Effector CD4-positive, alpha-beta T cell (primary cell): ENCODE measurements around the gene HERC2.
"Not testable (repeated sequence)": the region's sequence is repeated elsewhere in the genome, so short reads cannot be mapped to it uniquely, and the experiment has no call there.

Experiments used
- DNase-seq: peaks from one replicate; pipeline ENCODE4 v3.0.0-alpha.2; 2020
- total RNA-seq: gene quantifications from one replicate; lab custom pipeline; 2026; lab: John Stamatoyannopoulos, UW

Gene HERC2, protein sequence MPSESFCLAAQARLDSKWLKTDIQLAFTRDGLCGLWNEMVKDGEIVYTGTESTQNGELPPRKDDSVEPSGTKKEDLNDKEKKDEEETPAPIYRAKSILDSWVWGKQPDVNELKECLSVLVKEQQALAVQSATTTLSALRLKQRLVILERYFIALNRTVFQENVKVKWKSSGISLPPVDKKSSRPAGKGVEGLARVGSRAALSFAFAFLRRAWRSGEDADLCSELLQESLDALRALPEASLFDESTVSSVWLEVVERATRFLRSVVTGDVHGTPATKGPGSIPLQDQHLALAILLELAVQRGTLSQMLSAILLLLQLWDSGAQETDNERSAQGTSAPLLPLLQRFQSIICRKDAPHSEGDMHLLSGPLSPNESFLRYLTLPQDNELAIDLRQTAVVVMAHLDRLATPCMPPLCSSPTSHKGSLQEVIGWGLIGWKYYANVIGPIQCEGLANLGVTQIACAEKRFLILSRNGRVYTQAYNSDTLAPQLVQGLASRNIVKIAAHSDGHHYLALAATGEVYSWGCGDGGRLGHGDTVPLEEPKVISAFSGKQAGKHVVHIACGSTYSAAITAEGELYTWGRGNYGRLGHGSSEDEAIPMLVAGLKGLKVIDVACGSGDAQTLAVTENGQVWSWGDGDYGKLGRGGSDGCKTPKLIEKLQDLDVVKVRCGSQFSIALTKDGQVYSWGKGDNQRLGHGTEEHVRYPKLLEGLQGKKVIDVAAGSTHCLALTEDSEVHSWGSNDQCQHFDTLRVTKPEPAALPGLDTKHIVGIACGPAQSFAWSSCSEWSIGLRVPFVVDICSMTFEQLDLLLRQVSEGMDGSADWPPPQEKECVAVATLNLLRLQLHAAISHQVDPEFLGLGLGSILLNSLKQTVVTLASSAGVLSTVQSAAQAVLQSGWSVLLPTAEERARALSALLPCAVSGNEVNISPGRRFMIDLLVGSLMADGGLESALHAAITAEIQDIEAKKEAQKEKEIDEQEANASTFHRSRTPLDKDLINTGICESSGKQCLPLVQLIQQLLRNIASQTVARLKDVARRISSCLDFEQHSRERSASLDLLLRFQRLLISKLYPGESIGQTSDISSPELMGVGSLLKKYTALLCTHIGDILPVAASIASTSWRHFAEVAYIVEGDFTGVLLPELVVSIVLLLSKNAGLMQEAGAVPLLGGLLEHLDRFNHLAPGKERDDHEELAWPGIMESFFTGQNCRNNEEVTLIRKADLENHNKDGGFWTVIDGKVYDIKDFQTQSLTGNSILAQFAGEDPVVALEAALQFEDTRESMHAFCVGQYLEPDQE (N-terminal part only)
- total RNA-seq: 195 reads per million, percentile 92 among the genes with 10 or more reads in this experiment

DNA sequence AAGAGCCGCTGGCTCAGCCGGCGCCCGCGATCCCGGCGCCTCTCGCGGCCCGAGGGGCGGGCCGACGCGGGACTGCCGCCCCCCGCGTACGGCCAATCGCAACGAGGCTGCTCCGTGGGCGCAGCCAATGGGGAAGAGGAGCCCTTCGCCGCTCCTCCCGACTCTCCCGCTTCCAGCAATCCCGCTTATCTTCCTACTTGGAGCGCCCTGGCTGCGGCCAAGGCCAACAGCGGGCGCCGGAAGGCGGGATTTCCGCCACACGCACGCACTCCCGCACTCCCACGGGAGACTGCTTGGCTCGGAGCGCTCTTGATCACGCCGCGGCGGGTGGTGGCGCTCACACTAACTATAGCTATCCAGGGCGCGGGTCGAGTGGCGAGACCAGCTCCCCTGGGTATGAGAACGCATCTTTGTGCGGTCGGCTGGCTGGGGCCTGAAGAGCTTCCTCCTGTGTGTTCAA lies at the start of gene HERC2:
Gene HERC2, minus strand, starts transcription at position 51 of the 460 bp plus-strand sequence. CDS start 746 bp downstream, outside the sequence.
- DNase-seq: not testable (repeated sequence)

DNA sequence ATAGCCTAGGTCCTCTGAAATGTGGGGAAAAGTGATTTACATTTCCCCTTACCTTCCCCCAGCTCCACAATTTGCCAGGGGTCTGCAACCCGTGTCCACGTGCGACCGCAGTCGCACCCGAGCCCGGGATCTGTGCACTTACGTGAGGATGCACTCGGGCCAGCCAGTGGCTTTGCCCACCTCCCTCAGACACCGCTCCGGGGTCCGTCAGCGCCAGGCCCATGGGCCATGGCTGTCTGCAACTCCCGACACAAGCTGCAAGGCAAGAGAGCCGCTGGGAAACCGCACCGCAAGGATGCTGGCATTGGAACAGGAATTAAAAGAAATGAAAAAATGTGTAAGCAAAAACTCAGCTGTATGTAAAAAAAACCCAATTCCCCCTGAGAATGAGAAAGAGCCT lies 43.5 kb upstream of the HERC2 start:
- not testable (repeated sequence) for DNase-seq

DNA sequence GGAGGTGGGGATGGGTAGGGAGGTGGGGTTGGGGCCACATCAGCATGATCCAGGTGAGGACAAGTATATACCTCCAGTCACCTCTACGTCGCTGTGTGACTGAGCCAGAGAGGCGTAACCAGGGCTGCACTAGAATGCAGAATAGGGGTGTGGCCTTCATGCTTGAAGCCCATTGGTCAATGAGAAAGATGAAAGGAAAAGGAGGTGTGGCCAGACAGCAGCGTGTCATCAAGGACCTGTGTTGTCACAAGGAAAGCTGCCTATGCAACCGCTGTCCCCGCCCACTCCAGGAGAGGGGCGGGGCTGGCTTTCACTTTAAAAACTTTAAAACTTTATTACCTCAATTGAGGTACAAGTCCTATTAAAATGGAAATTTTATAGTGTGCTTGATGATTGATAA lies 36.0 kb upstream of the HERC2 start, which contains the start of gene GOLGA6L24:
Gene GOLGA6L24, minus strand, starts transcription at position 101 of the 400 bp plus-strand sequence. Its CDS starts 61 bp downstream, at position 40.
- not testable (repeated sequence) for DNase-seq

DNA sequence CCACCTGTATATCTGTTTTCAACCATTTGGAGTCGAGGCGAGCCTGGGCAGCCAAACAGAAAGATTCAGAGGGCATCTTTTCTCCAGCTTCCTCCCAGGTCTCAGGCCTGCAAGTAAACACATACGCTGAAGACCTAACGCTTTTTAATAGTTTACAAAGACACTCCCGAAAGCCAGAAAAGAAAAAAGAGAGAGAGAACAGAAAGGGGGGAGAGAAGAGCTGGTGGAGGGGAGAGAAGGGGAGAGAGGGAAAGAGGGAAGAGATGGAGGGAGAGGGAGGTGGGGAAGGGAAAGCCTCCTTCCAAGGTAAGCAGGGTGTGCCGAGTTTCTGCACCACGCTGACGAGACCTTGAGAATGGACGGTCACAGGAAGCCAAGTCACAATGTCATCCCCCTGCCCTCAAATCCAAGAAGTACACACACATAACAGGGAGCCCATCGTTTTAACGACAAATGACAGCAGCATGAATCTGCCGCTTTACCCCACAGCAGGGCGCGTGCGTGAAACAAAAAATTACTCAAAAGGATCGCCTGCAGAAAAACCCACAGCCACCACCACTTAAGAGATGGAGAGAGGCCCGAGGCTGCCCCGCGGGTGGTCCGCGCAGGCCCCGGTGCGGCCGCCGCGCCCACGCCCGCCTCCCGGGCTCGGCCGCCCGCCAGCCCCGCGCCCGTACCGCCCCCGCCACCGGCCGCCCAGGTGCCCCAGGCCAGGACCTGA lies 461 bp downstream of the HERC2 start:
- DNase-seq: not testable (repeated sequence)

DNA sequence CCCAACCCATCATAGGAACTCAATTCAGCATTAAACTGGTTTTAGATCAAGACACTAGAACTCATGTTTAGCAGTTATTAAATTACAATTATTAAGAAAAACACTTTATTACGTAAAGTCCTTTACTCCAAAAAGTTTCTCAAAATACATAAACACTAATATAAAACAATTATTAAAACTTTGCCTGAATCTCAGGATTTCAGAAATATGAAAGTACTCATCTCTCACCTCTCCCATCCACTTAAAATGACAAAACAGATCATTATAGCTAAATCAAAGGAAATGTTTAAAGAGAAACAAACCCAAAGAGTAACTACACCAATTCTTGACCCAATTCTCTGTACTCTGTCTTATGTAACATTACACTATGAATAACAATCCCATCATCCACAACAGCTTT lies 2.3 kb downstream of the HERC2 start:
- not testable (repeated sequence) for DNase-seq

DNA sequence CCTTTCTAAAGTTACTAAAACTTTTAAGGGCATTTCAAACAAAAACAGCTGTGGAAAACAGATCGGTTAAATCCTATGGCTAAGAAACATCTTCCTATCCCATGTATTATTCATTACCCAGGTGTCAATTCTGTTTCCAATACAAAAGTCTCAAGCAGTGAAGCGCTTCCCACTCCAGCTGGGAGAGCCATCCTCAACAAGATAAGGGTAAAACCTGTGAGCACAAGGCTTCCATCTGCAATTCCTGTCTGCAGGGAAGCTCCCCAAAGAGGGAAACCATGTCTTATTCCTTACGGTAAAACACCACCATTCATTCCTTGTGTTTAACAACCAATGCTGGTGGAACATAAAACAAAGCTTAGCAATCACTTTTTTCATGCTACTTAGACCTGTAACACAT lies 3.2 kb downstream of the HERC2 start:
- not testable (repeated sequence) for DNase-seq

DNA sequence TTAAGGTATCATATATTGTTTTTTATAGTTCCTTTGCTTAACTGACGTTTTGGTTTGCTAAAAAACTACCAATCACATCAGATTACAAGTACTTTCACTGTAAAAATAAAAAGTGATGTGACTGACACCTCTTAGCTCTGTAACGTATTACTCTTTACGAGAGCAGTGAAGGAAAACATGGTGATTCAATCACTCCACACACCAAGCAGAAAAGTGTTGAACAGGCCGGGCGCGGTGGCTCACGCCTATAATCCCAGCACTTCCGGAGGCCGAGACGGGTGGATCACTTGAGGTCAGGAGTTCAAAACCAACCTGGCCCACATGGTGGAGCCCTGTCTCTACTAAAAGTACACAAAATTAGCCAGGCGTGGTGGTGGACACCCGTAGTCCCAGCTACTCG lies 3.9 kb downstream of the HERC2 start:
- not testable (repeated sequence) for DNase-seq

DNA sequence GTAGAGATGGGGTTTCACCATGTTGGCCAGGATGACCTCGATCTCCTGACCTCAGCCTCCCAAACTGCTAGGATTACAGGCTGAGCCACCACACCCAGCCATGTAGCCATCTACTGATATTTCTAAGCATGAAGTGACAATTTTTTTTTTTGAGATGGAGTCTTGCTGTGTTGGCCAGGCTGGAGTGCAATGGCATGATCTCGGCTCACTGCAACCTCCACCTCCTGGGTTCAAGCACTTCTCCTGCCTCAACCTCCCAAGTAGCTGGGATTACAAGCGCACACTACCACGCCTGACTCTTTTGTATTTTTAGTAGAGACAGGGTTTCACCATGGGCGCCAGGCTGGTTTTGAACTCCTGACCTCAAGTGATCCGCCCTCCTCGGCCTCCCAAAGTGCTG lies 5.0 kb downstream of the HERC2 start:
- not testable (repeated sequence) for DNase-seq

DNA sequence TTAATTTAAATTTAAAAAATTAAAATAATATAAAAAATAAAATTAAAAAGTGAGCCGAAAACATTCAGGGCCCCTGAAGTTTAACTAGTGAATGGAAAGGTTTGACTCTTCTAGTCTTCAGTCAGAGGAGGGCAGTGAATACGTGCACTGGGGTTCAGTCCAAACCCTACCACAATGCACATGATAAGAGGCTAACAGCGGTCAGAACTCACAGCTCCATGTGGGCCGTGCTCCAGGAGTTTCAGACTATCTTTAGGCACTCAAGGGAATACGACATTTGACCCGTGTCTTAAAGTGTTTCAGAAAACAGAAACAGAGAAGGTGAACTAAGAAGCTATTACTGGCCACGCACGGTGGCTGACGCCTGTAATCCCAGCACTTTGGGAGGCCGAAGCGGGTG lies 11.5 kb downstream of the HERC2 start:
- not testable (repeated sequence) for DNase-seq

DNA sequence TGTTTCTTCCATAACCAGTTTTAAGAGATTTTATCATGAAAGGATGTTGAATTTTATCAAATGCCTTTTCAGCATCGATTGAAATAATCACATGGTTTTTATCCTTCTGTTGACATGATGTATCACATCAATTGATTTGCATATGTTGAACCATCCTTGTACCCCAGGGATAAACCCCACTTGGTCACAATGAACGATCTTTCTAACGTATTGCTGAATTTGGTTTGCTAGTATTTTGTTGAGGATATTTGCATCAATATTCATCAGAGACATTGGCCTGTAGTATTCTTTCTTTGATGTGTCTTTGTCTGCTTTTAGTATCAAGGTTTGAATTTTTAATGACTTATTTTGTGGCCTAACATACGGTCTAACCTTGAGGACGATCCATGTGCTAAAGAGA lies 13.3 kb downstream of the HERC2 start:
- not testable (repeated sequence) for DNase-seq

DNA sequence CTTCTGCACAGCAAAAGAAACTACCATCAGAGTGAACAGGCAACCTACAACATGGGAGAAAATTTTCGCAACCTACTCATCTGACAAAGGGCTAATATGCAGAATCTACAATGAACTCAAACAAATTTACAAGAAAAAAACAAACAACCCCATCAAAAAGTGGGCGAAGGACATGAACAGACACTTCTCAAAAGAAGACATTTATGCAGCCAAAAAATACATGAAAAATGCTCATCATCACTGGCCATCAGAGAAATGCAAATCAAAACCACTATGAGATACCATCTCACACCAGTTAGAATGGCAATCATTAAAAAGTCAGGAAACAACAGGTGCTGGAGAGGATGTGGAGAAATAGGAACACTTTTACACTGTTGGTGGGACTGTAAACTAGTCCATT lies 16.3 kb downstream of the HERC2 start:
- DNase-seq: not testable (repeated sequence)

DNA sequence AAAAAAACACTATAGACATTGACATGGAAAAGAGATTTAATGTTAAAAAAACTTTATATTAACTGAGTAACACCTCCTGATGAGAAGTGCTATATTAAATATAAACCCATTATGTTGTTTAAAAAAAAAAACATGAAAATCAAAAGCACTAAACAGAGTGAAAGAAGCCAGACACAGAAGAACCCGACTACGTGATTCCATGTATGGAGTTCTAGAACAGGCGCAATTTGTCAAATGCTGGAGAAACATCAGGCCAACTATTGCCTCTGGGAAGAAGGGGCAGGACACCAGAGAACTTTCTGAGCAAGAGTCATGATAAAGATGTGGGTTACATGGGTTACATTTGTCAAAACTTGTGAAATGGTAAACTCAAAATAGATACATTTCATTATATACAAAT lies 24.5 kb downstream of the HERC2 start:
- DNase-seq: not testable (repeated sequence)

DNA sequence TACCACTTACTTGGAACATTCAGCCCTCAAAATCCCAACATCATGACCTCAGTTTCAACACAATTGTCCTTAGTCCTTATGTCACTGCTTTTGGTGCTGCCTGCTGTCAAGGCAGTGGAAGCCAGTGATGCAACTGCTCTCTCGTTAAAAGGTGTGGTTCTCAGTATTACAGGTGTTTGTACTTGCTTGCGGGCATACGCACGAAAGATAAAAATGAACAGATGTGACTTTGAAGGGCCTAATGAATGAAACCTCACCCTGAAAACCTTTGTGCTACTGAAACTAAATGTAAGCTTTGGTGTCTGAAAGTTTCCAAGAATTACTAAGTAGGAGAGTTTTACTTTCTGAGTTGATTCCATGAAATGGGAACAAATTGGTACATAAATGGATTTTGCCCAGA lies 25.2 kb downstream of the HERC2 start:
- not testable (repeated sequence) for DNase-seq

DNA sequence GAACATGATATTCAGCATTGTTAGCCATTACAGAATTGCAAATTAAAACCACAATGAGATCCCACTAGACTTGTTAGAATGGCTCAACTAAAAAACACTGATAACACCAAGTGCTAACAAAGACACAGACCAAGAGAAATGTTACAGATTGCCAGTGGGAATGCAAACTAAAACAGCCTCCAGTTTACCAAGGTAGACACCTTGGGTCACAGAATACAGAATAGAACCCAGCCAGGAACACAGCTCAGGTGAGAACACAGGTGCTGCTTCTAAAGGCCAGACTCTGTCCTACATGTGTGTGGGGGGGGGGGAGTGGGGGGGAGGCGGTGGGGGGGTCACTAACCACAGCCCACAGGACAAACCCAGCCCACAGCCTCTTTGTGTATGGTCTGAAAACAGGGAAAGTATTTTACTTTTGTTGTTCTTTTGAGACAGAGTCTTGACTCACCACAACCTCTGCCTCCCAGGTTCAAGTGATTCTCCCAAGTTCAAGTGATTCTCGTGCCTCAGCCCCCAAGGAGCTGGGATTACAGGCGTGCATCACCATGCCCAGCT lies 26.9 kb downstream of the HERC2 start:
- DNase-seq: not testable (repeated sequence)

DNA sequence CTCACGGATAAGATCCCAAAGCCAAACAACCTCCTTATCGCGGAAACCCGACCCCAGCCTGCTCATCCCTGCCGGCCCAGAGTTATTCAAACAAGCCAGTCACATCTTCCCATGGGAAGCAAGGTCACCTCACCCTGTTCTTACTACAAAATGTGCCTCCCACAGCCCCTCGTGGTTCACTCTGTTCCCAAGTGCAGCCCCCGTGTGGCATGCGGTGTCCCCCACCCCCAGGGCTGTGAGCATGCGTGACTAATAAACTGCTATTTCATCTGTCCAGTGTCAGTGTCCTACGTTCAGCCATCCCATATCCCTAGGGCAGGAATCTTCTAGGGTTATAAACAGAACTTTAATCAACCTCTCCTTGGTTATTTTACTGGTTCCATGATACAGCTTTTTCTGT lies 27.4 kb downstream of the HERC2 start:
- DNase-seq: not testable (repeated sequence)

DNA sequence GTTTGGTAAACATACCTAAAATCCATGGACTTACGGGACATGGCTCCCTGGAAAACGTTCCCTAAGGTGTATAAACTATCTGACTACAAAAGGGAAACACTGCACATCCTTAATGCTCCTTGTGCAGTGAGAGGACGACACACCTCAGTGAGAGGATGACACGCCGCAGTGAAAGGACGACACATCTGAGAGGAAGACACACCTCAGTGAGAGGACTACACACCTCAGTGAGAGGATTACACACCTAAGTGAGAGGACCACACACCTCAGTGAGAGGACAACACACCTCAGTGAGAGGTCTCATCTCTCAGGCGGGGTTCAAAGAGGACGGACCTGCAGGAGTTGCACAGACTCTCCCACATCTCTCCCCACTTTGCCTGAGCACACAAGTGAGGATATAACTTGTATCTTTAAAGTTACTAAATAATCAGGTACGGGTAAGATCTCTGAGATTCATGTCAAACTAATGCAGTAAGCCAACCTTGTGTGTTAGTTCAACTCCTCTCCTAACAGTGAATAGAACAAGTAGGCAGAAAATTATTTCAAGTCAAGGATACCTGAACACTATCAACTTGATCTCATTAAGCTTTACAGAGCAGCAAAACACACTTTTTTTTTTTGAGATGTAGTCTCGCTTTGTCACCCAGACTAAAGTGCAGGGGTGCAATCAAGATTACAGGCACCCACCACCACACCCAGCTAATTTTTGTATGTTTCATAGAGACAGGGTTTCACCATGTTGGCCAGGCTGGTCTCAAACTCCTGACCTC lies 32.1 kb downstream of the HERC2 start:
- no peak for DNase-seq

DNA sequence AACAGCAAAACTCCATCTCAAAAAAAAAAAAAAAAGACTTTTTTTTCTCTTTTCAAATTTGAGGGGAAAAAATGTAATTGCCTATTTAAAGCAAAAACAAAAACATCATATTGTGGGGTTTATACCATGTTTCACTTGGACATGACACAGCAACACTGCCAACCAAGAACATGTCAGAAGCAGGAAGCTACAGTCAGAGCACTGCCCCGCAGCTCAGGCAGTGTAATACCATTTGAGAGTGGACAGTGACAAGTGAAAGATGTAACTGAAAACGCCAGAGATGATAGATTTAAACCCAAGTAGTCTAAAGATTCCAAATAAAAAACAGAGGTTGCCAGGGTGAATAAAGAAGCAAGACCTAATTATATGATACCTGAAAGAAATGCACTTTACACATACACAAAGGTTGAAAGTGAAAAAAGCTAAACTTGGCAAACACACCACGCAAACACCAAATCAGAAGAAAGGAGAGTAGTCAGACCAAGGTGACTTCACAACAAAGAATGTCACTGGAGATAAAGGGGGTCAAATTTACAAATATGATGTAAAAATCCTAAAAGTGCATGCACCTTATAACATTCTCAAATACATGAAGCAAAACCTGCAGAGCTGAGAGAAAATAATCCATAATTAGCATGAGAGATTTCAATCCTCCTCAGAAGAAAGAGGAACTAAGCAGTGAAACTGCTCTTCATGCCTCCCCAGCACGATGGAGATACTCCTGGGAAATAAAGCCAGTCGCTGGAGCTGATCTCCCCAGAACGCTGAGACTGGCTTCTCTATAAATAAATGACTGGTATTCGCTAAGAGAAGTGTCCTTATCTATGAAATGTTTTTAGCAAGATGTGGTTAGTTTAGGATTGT lies 32.9 kb downstream of the HERC2 start:
- DNase-seq: not testable (repeated sequence)

DNA sequence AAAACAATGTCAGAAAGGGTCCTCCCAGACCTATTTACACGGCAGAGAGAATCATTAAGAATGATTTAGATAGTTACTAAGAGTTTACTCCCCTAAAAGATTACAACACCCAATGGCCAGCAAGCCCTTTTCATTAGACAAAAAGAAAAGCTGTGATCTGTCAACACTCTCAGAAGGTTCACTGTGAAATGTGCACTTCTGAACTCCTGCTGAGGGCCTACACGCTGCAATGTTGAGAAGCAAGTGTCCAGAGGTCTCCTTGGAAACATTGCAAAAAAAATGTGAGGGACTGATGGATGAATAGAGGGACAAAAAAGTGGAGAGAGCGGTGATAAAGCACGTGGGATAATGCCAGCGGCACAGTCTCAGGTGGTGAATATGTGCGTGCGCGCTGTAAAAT lies 35.3 kb downstream of the HERC2 start:
- not testable (repeated sequence) for DNase-seq

DNA sequence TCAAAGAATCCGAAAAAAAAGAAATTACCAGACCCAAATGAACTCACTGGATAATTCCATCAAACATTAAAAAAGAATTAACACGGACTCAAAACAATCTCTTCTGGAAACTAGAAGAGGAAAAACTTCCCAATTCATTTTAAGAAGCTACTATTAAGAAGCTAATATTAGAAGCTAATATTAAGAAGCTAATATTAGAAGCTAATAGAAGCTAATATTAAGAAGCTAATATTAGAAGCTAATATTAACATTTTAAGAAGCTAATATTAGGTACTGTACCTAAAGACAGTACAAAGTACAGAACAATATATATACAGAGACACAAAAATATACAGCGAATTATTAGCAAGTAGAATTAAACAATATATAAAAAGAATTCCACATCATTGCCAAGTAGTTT lies 35.9 kb downstream of the HERC2 start:
- DNase-seq: no peak
